HG03175 (cell line): ENCODE data around the gene SCYL1.

ENCODE experiments used
- ATAC-seq: cut with Tn5 transposase; IDR thresholded peaks from one replicate; pipeline ENCODE4 v1.9.1; 2021; ENCODE audit warnings: mild to moderate bottlenecking, moderate library complexity; ENCODE audit not compliant: unreplicated experiment

SCYL1 gene

GRCh38 chr11:65524741-65525545 lies at the start of gene SCYL1:
Gene SCYL1 (plus strand): TSS chr11:65525083. CDS start chr11:65525154, 71 bp downstream.
- ATAC-seq: peak; percentile 71

- ATAC-seq: no peak
Observed at GRCh38 chr11:65476632-65477148, 48.2 kb upstream of the SCYL1 start.

- ATAC-seq: peak; percentile 88
Observed at GRCh38 chr11:65477149-65477965, 47.5 kb upstream of the SCYL1 start.

- ATAC-seq: no peak
Observed at GRCh38 chr11:65478388-65479183, 46.3 kb upstream of the SCYL1 start.

- no peak for ATAC-seq
Observed at GRCh38 chr11:65479184-65480145, 45.4 kb upstream of the SCYL1 start.

- ATAC-seq: no peak
Observed at GRCh38 chr11:65482306-65482850, 42.5 kb upstream of the SCYL1 start.

- no peak for ATAC-seq
Observed at GRCh38 chr11:65485920-65486219, 39.0 kb upstream of the SCYL1 start.

- ATAC-seq: no peak
Observed at GRCh38 chr11:65486570-65487466, 38.1 kb upstream of the SCYL1 start.

GRCh38 chr11:65487467-65488272 lies 37.2 kb upstream of the SCYL1 start:
- ATAC-seq: peak; percentile 42

- ATAC-seq: no peak
Observed at GRCh38 chr11:65488273-65489034, 36.4 kb upstream of the SCYL1 start.

- ATAC-seq: no peak
Observed at GRCh38 chr11:65489035-65489705, 35.7 kb upstream of the SCYL1 start.

- ATAC-seq: no peak
Observed at GRCh38 chr11:65489706-65490320, 35.1 kb upstream of the SCYL1 start.

- no peak for ATAC-seq
Observed at GRCh38 chr11:65491163-65491465, 33.8 kb upstream of the SCYL1 start.

GRCh38 chr11:65491614-65492386 lies 33.1 kb upstream of the SCYL1 start:
- ATAC-seq: no peak

- ATAC-seq: no peak
Observed at GRCh38 chr11:65492387-65492636, 32.6 kb upstream of the SCYL1 start.
